Stimulated activated CD4-positive, alpha-beta T cell treated with anti-CD3 and anti-CD28 coated beads, Interleukin-12 subunit alpha, Interleukin-12 subunit beta, amount 100 ng/mL, for 4 hours (primary cell): Measurements from ENCODE around the gene WDR83.
A peak's percentile ranks its signal among the peaks of the same experiment; 100 is the strongest.
"Not testable (repeated sequence)": the region's sequence is repeated elsewhere in the genome, so short reads cannot be mapped to it uniquely, and the experiment has no call there.

Source experiments
- DNase-seq: peaks from one replicate; pipeline ENCODE4 v3.0.0-alpha.2; 2020

WDR83 gene, protein sequence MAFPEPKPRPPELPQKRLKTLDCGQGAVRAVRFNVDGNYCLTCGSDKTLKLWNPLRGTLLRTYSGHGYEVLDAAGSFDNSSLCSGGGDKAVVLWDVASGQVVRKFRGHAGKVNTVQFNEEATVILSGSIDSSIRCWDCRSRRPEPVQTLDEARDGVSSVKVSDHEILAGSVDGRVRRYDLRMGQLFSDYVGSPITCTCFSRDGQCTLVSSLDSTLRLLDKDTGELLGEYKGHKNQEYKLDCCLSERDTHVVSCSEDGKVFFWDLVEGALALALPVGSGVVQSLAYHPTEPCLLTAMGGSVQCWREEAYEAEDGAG

DNA sequence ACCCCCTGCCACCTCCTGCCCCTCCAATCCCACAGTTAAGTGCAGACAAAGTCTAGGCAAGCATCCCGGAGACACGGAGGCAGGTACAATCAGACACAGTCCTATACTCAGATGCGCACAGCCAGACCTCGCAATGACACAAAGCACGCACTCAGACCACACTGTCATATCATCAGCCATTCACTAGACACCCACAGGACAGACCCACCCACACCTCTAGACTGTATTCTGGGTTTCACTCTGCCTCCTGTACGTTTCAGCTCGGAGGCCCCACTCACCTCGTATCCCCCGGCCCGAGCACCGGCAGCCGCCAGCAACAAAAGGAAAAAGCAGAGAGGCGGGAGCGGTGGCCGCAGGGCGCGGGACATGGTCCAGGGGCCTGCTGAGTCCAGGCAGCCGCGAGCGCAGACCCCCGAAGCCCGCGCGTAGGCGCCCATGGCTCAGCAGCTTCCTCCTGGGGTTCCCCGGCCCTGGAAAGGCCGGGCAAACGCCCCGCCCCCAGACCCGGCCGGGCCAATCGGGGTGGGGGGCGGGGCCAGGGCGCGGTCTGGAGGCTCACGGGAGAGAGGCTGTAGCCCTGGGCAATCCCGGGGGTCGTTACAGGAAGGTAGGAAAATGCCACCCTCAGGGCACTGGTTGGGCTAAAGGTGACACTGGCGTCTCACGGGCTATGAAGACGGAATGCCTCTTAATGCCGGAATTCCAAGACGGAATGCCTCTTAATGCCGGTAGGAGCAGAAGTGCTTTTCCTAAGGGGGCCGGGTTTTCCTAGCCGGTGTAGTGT is at the start of gene WDR83, which contains the start of gene MAN2B1:
Gene WDR83, plus strand, starts transcription at position 543 of the 784 bp plus-strand sequence. CDS start 2,984 bp downstream, outside the sequence.
Gene MAN2B1, minus strand, starts transcription at position 478 of the 784 bp plus-strand sequence. Its CDS starts 41 bp downstream, at position 437.
- peak; percentile 82 for DNase-seq

DNA sequence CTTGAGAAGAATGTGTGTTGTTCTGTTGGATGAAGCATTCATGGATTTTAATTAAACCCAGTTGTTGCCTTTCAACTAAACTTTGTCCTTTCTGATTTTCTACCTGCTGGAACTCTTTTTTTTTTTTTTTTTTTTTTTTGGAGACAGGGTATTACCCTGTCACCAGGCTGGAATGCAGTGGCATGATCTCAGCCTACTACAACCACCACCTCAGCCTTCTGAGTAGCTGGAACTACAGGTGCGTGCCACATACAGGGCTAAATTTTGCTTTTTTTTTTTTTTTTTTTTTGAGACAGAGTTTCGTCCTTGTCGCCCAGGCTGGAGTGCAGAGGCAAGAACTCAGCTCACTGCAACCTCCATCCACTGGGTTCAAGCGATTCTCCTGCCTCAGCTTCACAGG is 49.0 kb upstream of the WDR83 start:
- no peak for DNase-seq

DNA sequence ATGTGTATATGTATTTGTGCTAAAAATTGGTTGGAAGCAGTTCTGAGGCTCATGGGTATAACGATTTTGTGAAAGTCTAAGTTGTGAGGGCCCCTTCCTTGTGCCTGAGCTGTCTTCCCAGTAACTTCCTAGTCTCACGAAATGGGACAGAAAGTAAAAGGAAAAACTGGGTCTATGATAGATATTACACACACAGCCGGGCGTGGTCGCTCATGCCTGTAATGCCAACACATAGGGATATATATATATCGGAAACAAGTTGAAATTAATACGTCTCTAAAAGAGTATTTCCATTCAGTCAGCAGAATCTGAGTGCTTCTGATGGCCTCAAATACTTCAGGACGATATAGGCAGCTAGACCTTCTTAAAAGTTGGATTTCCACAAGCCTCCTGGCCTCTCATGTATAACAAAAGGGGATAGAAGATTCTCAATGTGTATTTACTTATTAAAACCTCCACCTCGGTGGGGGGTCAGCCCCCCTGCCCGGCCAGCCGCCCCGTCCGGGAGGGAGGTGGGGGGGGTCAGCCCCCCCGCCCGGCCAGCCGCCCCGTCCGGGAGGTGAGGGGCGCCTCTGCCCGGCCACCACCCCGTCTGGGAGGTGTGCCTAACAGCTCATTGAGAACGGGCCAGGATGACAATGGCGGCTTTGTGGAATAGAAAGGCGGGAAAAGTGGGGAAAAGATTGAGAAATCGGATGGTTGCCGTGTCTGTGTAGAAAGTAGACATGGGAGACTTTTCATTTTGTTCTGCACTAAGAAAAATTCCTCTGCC is 45.2 kb upstream of the WDR83 start:
- DNase-seq = not testable (repeated sequence)

DNA sequence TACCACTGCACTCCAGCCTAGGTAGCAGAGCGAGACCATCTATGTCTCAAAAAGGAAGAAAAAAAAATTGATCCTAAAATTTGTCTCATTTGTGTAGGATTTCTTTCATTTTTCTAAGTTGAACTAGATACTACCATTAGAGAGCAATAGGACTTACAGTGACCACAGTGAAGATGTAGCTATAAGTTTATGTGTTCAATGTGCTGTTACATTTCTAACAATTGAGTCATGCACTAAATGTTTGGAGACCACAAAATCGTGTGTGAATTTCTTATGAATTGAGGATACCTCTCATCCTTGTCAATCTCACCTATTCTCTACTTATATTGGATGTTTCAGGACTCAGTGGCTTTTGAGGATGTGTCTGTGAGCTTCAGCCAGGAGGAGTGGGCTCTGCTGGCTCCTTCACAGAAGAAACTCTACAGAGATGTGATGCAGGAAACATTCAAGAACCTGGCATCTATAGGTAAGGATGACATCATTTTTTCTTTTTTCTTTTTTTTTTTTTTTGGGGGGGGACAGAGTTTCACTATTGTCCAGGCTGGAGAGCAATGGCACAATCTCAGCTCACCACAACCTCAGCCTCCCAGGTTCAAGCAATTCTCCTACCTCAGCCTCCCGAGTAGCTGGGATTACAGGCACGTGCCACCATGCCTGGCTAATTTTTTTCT is 43.1 kb upstream of the WDR83 start:
- DNase-seq = no peak

DNA sequence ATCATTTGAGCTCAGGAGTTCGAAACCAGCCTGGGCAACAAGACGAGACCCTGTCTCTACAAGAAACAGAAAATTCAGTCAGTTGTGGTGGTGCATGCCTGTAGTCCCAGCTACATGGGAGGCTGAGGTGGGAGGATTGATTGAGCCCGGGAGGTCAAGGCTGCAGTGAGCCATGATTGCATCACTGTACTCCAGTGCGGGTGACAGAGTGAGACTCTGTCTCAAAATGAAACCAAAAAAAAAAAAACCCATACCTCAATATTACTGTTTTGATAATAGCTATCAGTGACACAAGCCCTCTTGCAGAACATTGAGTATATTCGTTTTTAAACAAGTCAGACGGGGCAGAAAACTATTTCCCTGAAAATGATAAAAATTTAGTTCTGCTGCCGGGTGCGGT is 39.6 kb upstream of the WDR83 start:
- DNase-seq = no peak

DNA sequence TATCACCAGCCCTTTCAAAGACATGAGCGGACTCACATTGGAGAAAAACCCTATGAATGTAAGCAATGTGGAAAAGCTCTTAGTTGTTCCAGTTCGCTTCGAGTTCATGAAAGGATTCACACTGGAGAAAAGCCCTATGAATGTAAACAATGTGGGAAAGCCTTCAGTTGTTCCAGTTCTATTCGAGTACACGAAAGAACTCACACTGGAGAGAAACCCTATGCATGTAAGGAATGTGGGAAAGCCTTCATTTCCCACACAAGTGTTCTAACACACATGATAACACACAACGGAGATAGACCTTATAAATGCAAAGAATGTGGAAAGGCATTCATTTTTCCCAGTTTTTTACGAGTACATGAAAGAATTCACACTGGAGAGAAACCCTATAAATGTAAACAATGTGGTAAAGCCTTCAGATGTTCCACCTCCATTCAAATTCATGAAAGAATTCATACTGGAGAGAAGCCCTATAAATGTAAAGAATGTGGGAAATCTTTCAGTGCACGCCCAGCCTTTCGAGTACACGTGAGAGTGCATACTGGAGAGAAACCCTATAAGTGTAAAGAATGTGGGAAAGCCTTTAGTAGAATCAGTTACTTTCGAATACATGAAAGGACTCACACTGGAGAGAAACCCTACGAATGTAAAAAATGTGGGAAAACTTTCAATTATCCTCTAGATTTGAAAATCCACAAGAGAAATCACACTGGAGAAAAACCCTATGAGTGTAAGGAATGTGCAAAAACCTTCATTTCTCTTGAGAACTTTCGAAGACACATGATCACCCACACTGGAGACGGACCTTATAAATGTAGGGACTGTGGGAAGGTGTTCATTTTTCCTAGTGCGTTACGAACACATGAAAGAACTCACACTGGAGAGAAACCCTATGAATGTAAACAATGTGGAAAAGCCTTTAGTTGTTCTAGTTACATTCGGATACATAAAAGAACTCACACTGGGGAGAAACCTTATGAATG is 38.3 kb upstream of the WDR83 start:
- DNase-seq = no peak

DNA sequence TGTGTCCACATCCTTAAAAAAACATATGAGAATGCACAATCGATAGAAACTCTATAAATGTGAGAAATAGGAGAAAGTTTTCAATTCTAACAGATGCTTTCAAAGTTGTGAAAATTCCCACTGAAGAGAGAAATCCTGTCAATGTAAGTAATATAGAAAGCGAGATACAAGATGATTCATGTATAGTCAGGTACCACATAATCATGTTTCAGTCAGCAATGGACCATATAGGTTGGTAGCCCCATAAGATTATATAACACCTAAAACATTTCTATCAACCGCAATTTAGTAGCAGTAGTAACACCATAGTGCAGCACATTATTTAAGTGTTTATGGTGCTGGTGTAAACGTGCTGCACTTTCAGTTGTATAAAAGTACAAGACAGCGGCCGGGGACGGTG is 37.4 kb upstream of the WDR83 start:
- DNase-seq = no peak

DNA sequence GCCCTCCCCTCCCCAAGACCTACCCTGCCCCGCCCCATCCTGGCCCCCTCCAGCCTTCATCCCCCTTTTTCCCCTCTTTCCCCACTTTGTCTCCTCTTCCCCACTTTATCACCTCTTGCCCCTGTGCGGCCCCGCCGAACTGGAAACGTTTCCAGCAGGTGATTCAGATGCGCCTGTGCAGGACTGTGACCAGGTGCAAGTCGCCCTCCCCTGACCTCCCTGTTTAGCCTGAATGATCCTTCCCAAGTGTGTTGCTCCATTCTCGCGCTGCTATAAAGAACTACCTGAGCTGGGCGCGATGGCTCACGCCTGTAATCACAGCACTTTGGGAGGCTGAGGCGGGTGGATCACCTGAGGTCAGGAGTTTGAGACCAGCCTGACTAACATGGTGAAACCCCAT is 30.0 kb upstream of the WDR83 start:
- no peak for DNase-seq

DNA sequence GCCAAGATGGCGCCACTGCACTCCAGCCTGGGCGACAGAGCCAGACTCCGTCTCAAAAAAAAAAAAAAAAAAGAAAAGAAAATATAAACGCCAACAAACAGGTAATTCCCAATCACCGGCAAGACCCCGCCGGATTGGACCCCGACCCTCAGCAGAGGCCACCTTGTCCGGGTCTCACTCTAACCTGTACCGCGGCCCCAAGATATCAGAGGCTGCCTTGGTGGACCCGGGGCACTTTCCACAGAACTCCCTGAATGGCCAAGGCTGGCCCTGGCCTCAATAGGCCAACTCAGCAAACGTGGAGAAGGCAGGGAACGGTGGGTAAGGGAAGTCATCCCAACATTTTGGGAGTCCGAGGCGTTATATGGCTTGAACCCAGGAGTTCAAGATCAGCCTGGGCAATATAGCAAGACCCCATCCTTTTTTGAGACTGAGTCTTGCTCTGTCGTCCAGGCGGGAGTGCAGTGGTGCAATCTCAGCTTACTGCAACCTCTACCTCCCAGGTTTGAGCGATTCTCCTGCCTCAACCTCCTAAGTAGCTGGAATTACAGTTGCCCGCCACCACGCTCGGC is 27.9 kb upstream of the WDR83 start:
- no peak for DNase-seq

DNA sequence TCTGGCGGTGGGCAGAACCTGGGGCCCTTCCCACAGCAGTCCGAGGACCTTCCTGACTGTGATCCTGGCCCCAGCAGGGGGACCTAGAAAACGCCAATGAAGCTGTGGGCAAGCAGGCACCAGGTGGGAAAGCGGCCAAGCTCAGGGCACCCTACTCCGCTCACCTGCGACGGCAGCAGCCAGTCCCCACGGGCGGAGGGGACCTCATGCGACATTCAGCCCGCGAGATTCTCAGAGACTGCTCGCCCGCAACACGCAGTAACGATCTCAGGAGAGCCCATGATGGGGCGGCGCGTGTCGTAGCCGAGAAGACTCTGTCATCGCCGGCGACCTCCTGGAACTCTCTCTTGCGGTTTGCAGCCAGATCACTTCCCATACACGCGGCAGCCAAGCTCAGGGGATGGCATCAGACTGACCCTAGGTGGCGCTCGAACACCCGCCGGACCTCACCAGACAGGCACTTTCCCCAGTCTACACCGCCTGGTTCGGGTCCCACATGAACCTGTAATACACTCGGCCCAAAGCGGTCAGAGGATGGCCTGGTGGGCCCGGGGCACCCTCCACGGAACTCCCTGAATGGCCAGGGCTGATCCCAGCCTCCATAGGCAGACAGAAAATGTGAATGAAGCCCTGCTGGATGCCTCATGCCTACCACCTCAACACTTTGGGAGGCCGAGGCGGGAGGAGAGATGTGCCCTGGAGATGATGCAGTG is 26.6 kb upstream of the WDR83 start:
- peak; percentile 86 for DNase-seq

DNA sequence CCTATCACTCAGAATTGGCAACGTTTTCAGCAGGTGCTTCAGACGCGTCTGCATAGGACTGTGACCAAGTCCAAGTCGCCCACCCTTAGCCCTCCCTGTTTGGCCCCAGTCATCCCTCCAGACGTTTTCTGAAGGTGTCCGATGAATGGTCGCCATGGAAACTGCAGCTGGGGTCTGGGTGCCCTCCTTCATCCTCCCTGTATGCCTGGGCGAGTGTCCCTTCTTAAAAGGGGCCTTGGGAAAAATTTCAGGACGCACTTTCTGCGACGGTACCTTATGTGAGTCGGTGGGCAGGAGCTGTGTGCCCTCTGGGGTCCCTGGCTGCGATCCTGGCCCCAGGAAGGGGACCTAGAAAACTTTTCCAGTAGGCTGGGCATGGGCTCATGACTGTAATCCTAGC is 25.2 kb upstream of the WDR83 start:
- DNase-seq = no peak

DNA sequence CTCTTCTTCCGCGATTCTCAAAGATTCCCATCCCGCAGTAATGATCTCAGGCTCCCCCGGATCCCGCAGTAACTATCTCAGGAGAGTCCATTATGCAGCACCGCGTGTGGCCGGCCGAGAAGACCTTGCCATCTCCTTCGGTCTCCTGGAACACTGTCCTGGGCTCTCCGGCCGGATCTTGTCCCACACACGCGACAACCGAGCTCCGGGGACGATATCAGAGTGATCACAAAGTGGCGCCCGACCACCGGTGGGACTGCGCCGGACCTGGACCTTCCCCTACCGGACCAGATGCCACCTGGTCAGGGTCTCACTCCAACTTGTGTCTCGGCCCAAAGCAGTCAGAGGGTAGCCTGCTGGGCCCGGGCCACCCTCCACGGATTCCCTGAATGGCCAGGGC is 24.1 kb upstream of the WDR83 start:
- no peak for DNase-seq

DNA sequence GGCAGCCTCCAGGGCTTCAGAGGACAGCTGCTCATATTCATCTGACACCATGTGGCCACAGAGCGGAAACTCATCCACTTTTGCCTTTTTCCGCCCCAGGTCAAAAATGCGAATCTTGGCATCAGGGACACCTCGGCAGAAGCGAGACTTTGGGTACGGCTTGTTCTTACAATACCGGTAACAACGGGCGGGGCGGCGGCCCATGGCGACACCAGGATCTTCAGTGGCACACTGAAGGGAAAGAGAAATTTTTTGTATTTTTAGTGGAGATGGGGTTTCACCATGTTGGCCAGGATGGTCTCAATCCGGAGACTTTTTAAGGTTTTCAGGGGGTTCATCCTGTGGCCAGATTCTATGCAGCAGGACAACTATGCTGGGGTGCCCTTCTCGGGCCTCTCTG is 22.9 kb upstream of the WDR83 start:
- not testable (repeated sequence) for DNase-seq

DNA sequence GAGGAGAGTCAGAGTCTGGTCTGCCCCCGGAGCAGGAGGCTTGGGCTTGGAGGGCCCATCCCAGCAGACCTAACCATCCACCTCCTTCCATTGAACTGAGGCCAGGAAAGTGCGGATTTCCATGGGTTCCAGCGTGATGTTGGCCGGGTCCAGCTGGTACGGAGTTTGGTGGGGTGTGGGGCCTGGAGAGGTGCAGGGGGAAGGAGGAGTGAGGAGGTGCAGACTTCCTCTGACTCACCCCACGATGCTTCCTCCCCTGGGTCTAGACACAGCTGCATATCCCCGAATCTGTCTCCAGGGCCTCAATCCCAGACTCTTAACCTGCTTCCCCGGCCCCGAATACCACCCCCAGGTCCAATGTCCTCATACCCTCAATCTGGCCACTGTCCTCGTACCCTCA is 20.1 kb upstream of the WDR83 start:
- no peak for DNase-seq

DNA sequence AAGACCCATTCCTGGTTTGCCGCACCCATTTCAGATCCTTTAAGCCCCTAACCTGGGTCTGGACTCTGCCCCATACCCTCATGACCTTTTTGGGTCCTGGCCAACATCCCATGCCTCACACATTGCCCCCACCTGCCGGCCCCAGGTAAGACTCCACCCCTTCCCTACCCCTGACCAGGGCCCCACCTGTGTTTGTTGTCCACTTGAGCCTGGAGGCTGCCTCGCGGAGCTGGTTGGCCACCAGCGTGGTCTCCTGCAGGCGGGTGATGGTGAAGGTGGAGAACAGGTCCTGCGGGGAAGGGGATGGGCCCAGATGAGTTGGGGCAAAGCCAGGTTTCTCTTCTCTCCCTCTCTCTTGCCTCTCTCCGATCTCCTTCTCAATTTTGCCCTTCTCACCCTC is 19.6 kb upstream of the WDR83 start:
- DNase-seq = no peak

DNA sequence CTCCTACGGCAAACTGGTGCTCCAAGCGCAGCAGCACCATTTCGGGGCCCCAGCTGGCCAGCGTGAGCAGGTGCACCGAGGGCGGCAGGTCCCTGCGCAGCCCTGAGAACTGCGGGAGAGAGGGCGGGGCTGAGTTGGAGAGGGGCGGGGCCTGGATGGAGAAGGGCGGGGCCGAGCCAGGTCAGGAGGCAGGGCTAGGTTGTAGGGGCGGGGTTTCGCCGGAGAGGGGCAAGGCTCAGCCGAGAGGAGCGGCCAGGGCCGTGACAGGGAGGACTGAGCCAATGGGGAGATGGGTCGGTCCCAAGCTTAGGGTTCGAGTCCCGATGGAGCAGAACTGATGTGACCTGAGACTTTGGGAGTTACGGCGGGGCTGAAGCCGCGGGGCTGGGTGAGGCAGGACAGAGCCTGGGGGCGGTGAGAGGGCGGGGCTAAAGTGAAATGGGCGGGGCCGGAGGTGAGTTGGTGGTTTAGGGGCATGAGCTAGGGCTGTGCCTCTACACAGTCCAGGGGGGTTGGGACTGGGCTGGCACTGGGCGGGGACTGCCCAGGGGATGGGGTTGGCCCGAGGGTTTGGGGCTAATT is 19.0 kb upstream of the WDR83 start:
- peak; percentile 26 for DNase-seq

DNA sequence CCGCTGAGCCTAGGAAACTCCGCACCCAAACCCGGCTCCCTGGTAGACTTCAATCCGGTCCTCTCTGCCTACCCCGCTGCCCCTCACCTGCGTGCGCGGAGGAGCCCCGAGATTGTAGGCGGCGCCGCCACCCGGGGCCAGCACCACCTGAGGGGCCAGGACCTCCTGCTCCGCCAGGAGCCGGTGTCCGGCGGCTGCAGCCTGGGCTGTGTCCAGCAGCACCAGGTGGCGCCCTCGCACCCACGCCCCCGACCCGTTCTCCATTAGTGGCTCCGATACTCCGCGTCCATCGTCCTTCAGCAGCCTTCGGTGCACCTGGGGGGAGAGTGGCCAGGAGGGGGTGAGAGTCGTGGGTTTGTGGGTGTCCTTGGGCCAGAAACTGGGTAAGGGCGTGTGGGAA is 18.5 kb upstream of the WDR83 start:
- no peak for DNase-seq

DNA sequence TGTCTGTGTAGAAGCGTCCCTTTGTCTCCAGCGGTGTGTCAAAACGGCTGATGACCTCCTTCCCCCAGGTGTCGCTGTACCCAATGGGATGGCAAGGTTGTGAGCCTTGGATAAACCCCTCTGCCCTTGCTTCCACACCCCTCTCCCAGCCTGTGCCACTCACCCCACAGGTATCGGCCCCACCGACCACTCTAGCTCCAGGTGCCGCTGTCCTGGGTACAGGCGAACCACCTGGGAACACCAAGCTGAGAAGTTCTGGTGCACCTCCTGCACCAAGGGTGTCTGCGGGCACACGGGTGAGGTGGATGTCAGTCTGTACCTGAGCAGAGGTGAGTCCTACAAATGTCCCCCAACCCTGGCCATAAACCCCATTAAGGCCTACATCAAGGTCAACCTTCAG is 16.7 kb upstream of the WDR83 start:
- DNase-seq = no peak

DNA sequence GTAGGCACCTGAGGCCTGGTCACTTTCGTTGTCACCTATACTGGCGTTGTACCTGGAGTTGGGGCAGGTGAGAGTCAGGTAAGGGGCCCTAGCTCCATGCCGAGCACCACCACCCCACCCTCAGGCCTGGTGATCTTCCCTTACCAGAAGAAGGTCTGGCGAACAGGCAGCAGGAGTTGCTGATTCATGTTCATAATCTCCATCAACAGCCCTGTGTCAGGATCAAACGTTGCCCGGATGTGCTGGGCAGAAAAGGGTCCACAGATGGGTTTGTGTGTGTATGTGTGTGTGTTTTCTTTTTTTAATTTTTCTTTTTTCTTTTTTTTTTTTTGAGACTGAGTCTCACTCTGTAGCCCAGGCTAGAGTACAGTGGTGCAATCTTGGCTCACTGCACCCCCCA is 14.4 kb upstream of the WDR83 start:
- DNase-seq = no peak

DNA sequence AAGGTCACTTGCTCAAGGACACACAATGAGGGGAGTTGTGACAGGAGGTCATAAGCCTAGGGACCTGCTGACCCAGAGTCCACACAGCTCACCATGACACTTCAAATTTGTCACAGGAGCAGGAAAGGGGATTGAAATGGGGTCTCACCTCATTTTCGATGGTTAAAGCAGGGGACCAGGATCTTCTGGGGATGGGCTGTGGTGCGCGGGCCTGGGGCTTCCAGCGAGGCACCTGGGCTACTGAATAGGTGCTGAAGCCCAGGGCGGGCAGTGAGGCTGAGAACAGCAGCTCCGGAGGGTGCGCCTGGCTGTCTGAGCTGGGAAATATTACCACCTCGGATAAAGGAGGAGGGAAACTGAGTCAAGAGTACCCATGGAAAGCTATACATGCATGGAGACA is 11.1 kb upstream of the WDR83 start:
- no peak for DNase-seq
